ENCODE results near the gene CELSR1.

CELSR1 gene

GRCh38 chr22:46353483-46354105 lies 183.8 kb downstream of the CELSR1 start:
- Histone ChIP-seq H2BK120ac (ENCODE audit: low read depth, low read length) (no peak overlapping the region), H3K4me3 (ENCODE audit: low read length) (no peak overlapping the region), H3K27ac (ENCODE audit: low read depth, low read length) (no peak overlapping the region), H3K4me1 (ENCODE audit: control insufficient read depth, low read depth, low read length) (no peaks in the 10 kb centered on the region), H3K4ac (ENCODE audit: low read depth, low read length) (no peak overlapping the region), H3K56ac (ENCODE audit: low read length) (no peak overlapping the region), H3K23ac (ENCODE audit: low read length) (no peak overlapping the region), H3K36me3 (ENCODE audit: control insufficient read depth, insufficient read depth, low read length) (peaks cover 40% of the 10 kb centered on the region), H3K9ac (ENCODE audit: low read length) (no peak overlapping the region), H3K27me3 (ENCODE audit: insufficient read depth, low read length, poor library complexity) (no peaks in the 10 kb centered on the region), H4K5ac (ENCODE audit: low read length) (no peak overlapping the region), H3K4me2 (ENCODE audit: low read length) (no peak overlapping the region), H2BK5ac (ENCODE audit: low read length) (no peak overlapping the region), H3K79me1 (ENCODE audit: low read length) (peaks cover 6% of the 10 kb centered on the region), H3K79me2 (ENCODE audit: control insufficient read depth, insufficient read depth, low read length) (no peaks in the 10 kb centered on the region), H3K18ac (ENCODE audit: low read length) (no peak overlapping the region), H2BK15ac (replicated peaks; ENCODE audit: low read depth) (no peak overlapping the region), H4K8ac (ENCODE audit: low read depth, low read length) (no peak overlapping the region), H2AK5ac (ENCODE audit: low read length) (no peak overlapping the region)
- WGBS (ENCODE audit: extremely low coverage, insufficient coverage, low lambda C conversion rate): no CpG with 5 or more reads among the region's 8 CpGs
- DNase-seq: no peak

DNA sequence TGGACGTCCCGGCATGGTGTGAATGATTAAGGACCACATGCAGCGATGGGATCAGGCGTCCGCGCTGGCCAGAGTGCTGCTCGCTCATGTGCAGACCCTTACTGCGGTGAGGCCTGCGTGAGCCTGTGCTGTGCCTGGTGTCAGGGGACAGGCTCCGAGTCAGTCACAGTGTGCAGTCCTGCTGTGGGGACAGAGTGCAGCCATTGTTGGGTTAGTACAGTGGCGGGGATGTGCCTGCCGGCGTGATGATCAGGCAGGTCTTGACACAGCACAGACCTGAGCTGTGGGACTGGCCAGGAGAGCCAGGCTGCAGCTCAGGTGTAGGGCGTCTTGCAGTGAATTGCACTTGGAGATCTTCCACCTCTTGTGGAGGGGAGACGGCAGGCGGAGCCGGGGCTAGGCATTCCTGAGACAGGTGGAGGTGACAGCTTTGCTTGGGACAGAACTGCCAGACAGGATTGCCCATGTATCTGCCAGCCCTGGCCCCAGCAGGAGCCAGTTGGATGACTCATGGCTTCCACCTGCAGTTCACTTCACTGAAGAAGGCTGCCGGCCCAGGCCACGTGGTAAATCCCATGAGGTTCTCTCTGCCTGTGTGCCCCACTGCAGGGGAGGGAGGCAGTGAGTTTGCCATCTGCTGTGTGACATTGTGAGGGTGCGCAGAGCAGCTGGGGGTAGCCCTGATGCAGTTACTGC lies 184.6 kb downstream of the CELSR1 start:
- peak; percentile 37 for DNase-seq
- Histone ChIP-seq H3K27ac (ENCODE audit: low read depth, low read length) (no peak overlapping the region), H3K4me1 (ENCODE audit: control insufficient read depth, low read depth, low read length) (no peaks in the 10 kb centered on the region), H3K23ac (ENCODE audit: low read length) (no peak overlapping the region), H3K56ac (ENCODE audit: low read length) (no peak overlapping the region), H4K8ac (ENCODE audit: low read depth, low read length) (no peak overlapping the region), H3K36me3 (ENCODE audit: control insufficient read depth, insufficient read depth, low read length) (peaks cover 44% of the 10 kb centered on the region), H3K79me1 (ENCODE audit: low read length) (peaks cover 10% of the 10 kb centered on the region), H3K18ac (ENCODE audit: low read length) (no peak overlapping the region), H3K4me3 (ENCODE audit: low read length) (no peak overlapping the region), H3K4me2 (ENCODE audit: low read length) (no peak overlapping the region), H2AK5ac (ENCODE audit: low read length) (no peak overlapping the region), H2BK120ac (ENCODE audit: low read depth, low read length) (no peak overlapping the region), H2BK15ac (replicated peaks; ENCODE audit: low read depth) (no peak overlapping the region), H2BK5ac (ENCODE audit: low read length) (no peak overlapping the region), H3K79me2 (ENCODE audit: control insufficient read depth, insufficient read depth, low read length) (no peaks in the 10 kb centered on the region), H3K27me3 (ENCODE audit: insufficient read depth, low read length, poor library complexity) (no peaks in the 10 kb centered on the region), H3K4ac (ENCODE audit: low read depth, low read length) (no peak overlapping the region), H3K9ac (ENCODE audit: low read length) (no peak overlapping the region), H4K5ac (ENCODE audit: low read length) (no peak overlapping the region)
- no CpG with 5 or more reads among the region's 20 CpGs for WGBS (ENCODE audit: extremely low coverage, insufficient coverage, low lambda C conversion rate)

DNA sequence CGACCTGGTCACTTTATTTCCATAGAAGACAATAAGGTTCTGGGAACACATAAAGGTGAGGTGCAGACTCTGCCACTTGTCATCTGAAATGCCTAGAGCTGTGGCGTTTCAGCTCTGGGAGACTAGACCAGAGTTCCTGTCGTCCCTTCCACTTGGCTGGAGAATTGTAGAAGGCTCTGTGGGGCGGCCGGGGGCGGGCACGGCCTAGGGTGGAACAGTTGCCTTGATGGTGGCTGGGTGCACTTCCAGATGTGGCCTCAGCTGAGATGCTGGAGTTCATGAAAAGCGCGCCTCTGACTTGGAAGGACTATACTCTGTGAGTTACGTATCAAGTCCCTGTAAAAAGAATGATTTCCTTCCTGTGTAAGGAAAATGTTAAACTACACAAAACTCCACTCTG lies 185.1 kb downstream of the CELSR1 start:
- H3K56ac ChIP-seq (ENCODE audit: low read length): no peak overlapping the region
- H4K5ac ChIP-seq (ENCODE audit: low read length): no peak overlapping the region
- no peaks in the 10 kb centered on the region for H3K4me1 ChIP-seq (ENCODE audit: control insufficient read depth, low read depth, low read length)
- peaks cover 48% of the 10 kb centered on the region for H3K36me3 ChIP-seq (ENCODE audit: control insufficient read depth, insufficient read depth, low read length)
- H3K18ac ChIP-seq (ENCODE audit: low read length): no peak overlapping the region
- H2BK5ac ChIP-seq (ENCODE audit: low read length): no peak overlapping the region
- no peak overlapping the region for H3K4me3 ChIP-seq (ENCODE audit: low read length)
- no peak overlapping the region for H3K4ac ChIP-seq (ENCODE audit: low read depth, low read length)
- H3K79me1 ChIP-seq (ENCODE audit: low read length): peaks cover 10% of the 10 kb centered on the region
- H2BK120ac ChIP-seq (ENCODE audit: low read depth, low read length): no peak overlapping the region
- H3K79me2 ChIP-seq (ENCODE audit: control insufficient read depth, insufficient read depth, low read length): no peaks in the 10 kb centered on the region
- H3K27ac ChIP-seq (ENCODE audit: low read depth, low read length): no peak overlapping the region
- DNase-seq: no peak
- no peak overlapping the region for H3K4me2 ChIP-seq (ENCODE audit: low read length)
- H2BK15ac ChIP-seq (replicated peaks; ENCODE audit: low read depth): no peak overlapping the region
- no CpG with 5 or more reads among the region's 10 CpGs for WGBS (ENCODE audit: extremely low coverage, insufficient coverage, low lambda C conversion rate)
- H2AK5ac ChIP-seq (ENCODE audit: low read length): no peak overlapping the region
- no peaks in the 10 kb centered on the region for H3K27me3 ChIP-seq (ENCODE audit: insufficient read depth, low read length, poor library complexity)
- no peak overlapping the region for H4K8ac ChIP-seq (ENCODE audit: low read depth, low read length)
- no peak overlapping the region for H3K9ac ChIP-seq (ENCODE audit: low read length)
- H3K23ac ChIP-seq (ENCODE audit: low read length): no peak overlapping the region

DNA sequence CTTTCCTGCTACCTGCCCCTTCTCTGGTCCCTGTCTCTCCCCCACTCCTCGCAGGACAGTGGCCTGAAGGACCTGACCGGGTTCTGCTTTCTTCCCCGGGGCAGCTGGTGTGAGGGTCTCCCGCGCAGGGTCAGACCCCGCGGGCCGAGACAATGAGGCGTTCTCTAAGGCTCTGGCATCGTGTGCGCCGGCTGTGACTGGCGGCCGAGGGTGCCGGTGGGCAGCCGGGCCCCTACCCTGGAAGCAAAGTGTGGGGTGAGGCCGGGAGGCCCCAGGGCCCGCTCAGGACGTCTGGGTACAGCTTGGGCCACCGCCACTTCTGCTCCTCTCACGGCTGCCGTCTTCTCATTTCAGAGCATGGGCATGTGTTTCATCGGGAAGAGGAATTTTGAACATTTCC lies 185.7 kb downstream of the CELSR1 start:
- Histone ChIP-seq H3K23ac (ENCODE audit: low read length) (no peak overlapping the region), H4K8ac (ENCODE audit: low read depth, low read length) (no peak overlapping the region), H3K79me2 (ENCODE audit: control insufficient read depth, insufficient read depth, low read length) (no peaks in the 10 kb centered on the region), H3K4me3 (ENCODE audit: low read length) (no peak overlapping the region), H2BK120ac (ENCODE audit: low read depth, low read length) (no peak overlapping the region), H2BK5ac (ENCODE audit: low read length) (no peak overlapping the region), H3K27me3 (ENCODE audit: insufficient read depth, low read length, poor library complexity) (no peaks in the 10 kb centered on the region), H3K27ac (ENCODE audit: low read depth, low read length) (no peak overlapping the region), H2BK15ac (replicated peaks; ENCODE audit: low read depth) (no peak overlapping the region), H3K4me1 (ENCODE audit: control insufficient read depth, low read depth, low read length) (no peaks in the 10 kb centered on the region), H3K4ac (ENCODE audit: low read depth, low read length) (no peak overlapping the region), H2AK5ac (ENCODE audit: low read length) (no peak overlapping the region), H3K9ac (ENCODE audit: low read length) (no peak overlapping the region), H3K79me1 (ENCODE audit: low read length) (peaks cover 13% of the 10 kb centered on the region), H3K18ac (ENCODE audit: low read length) (no peak overlapping the region), H3K56ac (ENCODE audit: low read length) (no peak overlapping the region), H4K5ac (ENCODE audit: low read length) (no peak overlapping the region), H3K36me3 (ENCODE audit: control insufficient read depth, insufficient read depth, low read length) (peaks cover 50% of the 10 kb centered on the region), H3K4me2 (ENCODE audit: low read length) (no peak overlapping the region)
- DNase-seq: no peak
- WGBS (ENCODE audit: extremely low coverage, insufficient coverage, low lambda C conversion rate): no CpG with 5 or more reads among the region's 23 CpGs

DNA sequence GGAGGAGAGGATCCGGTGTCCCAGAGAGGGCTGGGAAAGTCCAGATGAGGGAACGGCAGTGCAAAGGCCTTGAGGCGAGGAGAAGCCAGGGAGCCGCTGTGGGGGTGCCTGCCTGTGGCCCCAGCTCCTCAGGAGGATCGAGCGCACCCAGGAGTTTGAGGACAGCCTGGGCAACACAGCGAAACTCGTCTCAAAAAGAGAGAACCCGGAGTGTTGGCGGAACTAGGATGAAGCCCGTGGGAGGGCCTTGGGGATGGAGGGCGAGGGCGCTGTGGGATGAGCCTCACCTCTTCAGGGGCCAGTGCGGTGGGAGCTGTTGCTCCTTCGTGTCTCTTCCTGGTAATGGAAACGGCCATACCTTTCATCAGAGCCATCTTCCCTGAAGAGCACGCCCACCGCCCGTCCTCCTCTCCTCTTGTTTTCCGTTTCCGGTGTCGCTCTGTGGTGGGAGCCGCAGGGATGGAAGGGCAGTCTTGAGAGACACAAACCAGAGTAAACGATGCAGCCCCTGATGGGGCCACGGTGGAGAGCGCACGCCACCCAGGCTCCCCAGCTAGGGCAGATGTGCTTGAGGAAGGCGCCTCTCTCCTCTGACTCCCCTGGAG lies 186.2 kb downstream of the CELSR1 start:
- Histone ChIP-seq H4K5ac (ENCODE audit: low read length) (no peak overlapping the region), H3K27ac (ENCODE audit: low read depth, low read length) (no peak overlapping the region), H3K4me3 (ENCODE audit: low read length) (no peak overlapping the region), H3K79me2 (ENCODE audit: control insufficient read depth, insufficient read depth, low read length) (no peaks in the 10 kb centered on the region), H3K18ac (ENCODE audit: low read length) (no peak overlapping the region), H3K4me1 (ENCODE audit: control insufficient read depth, low read depth, low read length) (no peaks in the 10 kb centered on the region), H3K36me3 (ENCODE audit: control insufficient read depth, insufficient read depth, low read length) (peaks cover 51% of the 10 kb centered on the region), H2BK5ac (ENCODE audit: low read length) (no peak overlapping the region), H2BK120ac (ENCODE audit: low read depth, low read length) (no peak overlapping the region), H4K8ac (ENCODE audit: low read depth, low read length) (no peak overlapping the region), H2BK15ac (replicated peaks; ENCODE audit: low read depth) (no peak overlapping the region), H3K9ac (ENCODE audit: low read length) (no peak overlapping the region), H3K4ac (ENCODE audit: low read depth, low read length) (no peak overlapping the region), H3K79me1 (ENCODE audit: low read length) (peaks cover 16% of the 10 kb centered on the region), H2AK5ac (ENCODE audit: low read length) (no peak overlapping the region), H3K23ac (ENCODE audit: low read length) (no peak overlapping the region), H3K4me2 (ENCODE audit: low read length) (no peak overlapping the region), H3K27me3 (ENCODE audit: insufficient read depth, low read length, poor library complexity) (no peaks in the 10 kb centered on the region), H3K56ac (ENCODE audit: low read length) (no peak overlapping the region)
- DNase-seq: no peak
- WGBS (ENCODE audit: extremely low coverage, insufficient coverage, low lambda C conversion rate): no CpG with 5 or more reads among the region's 28 CpGs

All from mesendoderm (in vitro differentiated cells).